Mononuclear cell (primary cell): ENCODE data around the gene SNTB2. TPM values are rescaled to one million over a fixed set of nuclear protein-coding genes. Genes with fewer than 3 reads are reported as not detected.

Experiments used
- H3K27me3 ChIP-seq: 2 replicates; pipeline ENCODE4 v1.6.0; 2011; ENCODE audit warnings: low read length, control low read depth; ENCODE audit not compliant: insufficient read depth
- H3K4me1 ChIP-seq: 2 replicates; pipeline ENCODE4 v1.5.1; 2011; ENCODE audit warnings: mild to moderate bottlenecking, low read length, control low read depth; ENCODE audit not compliant: insufficient read depth
- H3K4me3 ChIP-seq: 2 replicates; pipeline ENCODE4 v1.5.1; 2011; ENCODE audit warnings: mild to moderate bottlenecking, low read length, moderate library complexity
- H3K9me3 ChIP-seq: 2 replicates; pipeline ENCODE4 v1.5.1; 2011; ENCODE audit warnings: low read depth, mild to moderate bottlenecking, control low read depth, low read length
- total RNA-seq: library from RNA; depleted of rRNA; stranded (reverse); fragments of >200 nt; gene quantifications from one replicate; pipeline ENCODE4 v1.2.3, GENCODE V29; 2012

Gene SNTB2
- total RNA-seq, 1 donor, result 4.4 TPM

GRCh38 chr16:69307856-69308255, 120.9 kb downstream of the SNTB2 start:
- peaks cover 17% of the 10 kb centered on the region for H3K4me1 ChIP-seq
- H3K9me3 ChIP-seq, result no peaks in the 10 kb centered on the region
- no peak overlapping the region for H3K4me3 ChIP-seq
- H3K27me3 ChIP-seq, result no peaks in the 10 kb centered on the region

GRCh38 chr16:69309316-69309715, 122.4 kb downstream of the SNTB2 start:
- H3K9me3 ChIP-seq, result no peaks in the 10 kb centered on the region
- H3K27me3 ChIP-seq, result no peaks in the 10 kb centered on the region
- no peak overlapping the region for H3K4me3 ChIP-seq
- peaks cover 22% of the 10 kb centered on the region for H3K4me1 ChIP-seq

GRCh38 chr16:69310653-69311532, 123.9 kb downstream of the SNTB2 start, which contains the start of gene VPS4A:
Gene VPS4A (plus strand): TSS chr16:69311350. CDS start chr16:69311512, 162 bp downstream.
- Histone ChIP-seq H3K4me3 (peak within 1 kb of the TSS; percentile 87), H3K27me3 (no peaks in the 10 kb centered on the region), H3K9me3 (no peaks in the 10 kb centered on the region), H3K4me1 (peaks cover 22% of the 10 kb centered on the region)

- no peaks in the 10 kb centered on the region for H3K9me3 ChIP-seq
- H3K27me3 ChIP-seq, result no peaks in the 10 kb centered on the region
- peaks cover 22% of the 10 kb centered on the region for H3K4me1 ChIP-seq
- H3K4me3 ChIP-seq, result peak overlapping the region; percentile 87
Observed at GRCh38 chr16:69311533-69312387, 124.8 kb downstream of the SNTB2 start.

GRCh38 chr16:69313469-69313868, 126.5 kb downstream of the SNTB2 start:
- Histone ChIP-seq H3K4me3 (no peak overlapping the region), H3K4me1 (peaks cover 22% of the 10 kb centered on the region), H3K27me3 (no peaks in the 10 kb centered on the region), H3K9me3 (no peaks in the 10 kb centered on the region)

- Histone ChIP-seq H3K27me3 (no peaks in the 10 kb centered on the region), H3K4me3 (no peak overlapping the region), H3K9me3 (no peaks in the 10 kb centered on the region), H3K4me1 (peaks cover 22% of the 10 kb centered on the region)
Observed at GRCh38 chr16:69314534-69314933, 127.6 kb downstream of the SNTB2 start.

- H3K4me3 ChIP-seq, result no peak overlapping the region
- peaks cover 17% of the 10 kb centered on the region for H3K4me1 ChIP-seq
- no peaks in the 10 kb centered on the region for H3K27me3 ChIP-seq
- no peaks in the 10 kb centered on the region for H3K9me3 ChIP-seq
Observed at GRCh38 chr16:69315486-69316311, 128.7 kb downstream of the SNTB2 start.

GRCh38 chr16:69316595-69317034, 129.7 kb downstream of the SNTB2 start:
- peaks cover 16% of the 10 kb centered on the region for H3K4me1 ChIP-seq
- no peaks in the 10 kb centered on the region for H3K9me3 ChIP-seq
- H3K27me3 ChIP-seq, result no peaks in the 10 kb centered on the region
- H3K4me3 ChIP-seq, result no peak overlapping the region

GRCh38 chr16:69318177-69318910, 131.4 kb downstream of the SNTB2 start:
- Histone ChIP-seq H3K4me1 (no peaks in the 10 kb centered on the region), H3K27me3 (no peaks in the 10 kb centered on the region), H3K9me3 (no peaks in the 10 kb centered on the region), H3K4me3 (no peak overlapping the region)

GRCh38 chr16:69318911-69319289, 131.9 kb downstream of the SNTB2 start:
- H3K27me3 ChIP-seq, result no peaks in the 10 kb centered on the region
- no peaks in the 10 kb centered on the region for H3K9me3 ChIP-seq
- no peaks in the 10 kb centered on the region for H3K4me1 ChIP-seq
- H3K4me3 ChIP-seq, result no peak overlapping the region

- no peak overlapping the region for H3K4me3 ChIP-seq
- no peaks in the 10 kb centered on the region for H3K9me3 ChIP-seq
- H3K27me3 ChIP-seq, result no peaks in the 10 kb centered on the region
- no peaks in the 10 kb centered on the region for H3K4me1 ChIP-seq
Observed at GRCh38 chr16:69319381-69319780, 132.4 kb downstream of the SNTB2 start.

GRCh38 chr16:69319826-69320739, 133.1 kb downstream of the SNTB2 start:
- Histone ChIP-seq H3K4me1 (no peaks in the 10 kb centered on the region), H3K9me3 (no peaks in the 10 kb centered on the region), H3K27me3 (no peaks in the 10 kb centered on the region), H3K4me3 (no peak overlapping the region)

- H3K27me3 ChIP-seq, result no peaks in the 10 kb centered on the region
- H3K4me3 ChIP-seq, result no peak overlapping the region
- no peaks in the 10 kb centered on the region for H3K4me1 ChIP-seq
- no peaks in the 10 kb centered on the region for H3K9me3 ChIP-seq
Observed at GRCh38 chr16:69320740-69321073, 133.7 kb downstream of the SNTB2 start.
